22Rv1 (cell line): Measurements from ENCODE around the gene SF3B2.

ENCODE experiments used
- ZFX ChIP-seq: fragments of 450-650 bp; IDR thresholded peaks from 2 replicates; pipeline ENCODE4 v1.6.1; 2017; ENCODE audit warnings: antibody characterized with exemption, borderline replicate concordance
- TF ChIP-seq, protein P1 (sequence below): fragments of 450-650 bp; IDR thresholded peaks from 2 replicates; pipeline ENCODE4 v1.5.1; 2017; ENCODE audit warnings: mild to moderate bottlenecking

DNA sequence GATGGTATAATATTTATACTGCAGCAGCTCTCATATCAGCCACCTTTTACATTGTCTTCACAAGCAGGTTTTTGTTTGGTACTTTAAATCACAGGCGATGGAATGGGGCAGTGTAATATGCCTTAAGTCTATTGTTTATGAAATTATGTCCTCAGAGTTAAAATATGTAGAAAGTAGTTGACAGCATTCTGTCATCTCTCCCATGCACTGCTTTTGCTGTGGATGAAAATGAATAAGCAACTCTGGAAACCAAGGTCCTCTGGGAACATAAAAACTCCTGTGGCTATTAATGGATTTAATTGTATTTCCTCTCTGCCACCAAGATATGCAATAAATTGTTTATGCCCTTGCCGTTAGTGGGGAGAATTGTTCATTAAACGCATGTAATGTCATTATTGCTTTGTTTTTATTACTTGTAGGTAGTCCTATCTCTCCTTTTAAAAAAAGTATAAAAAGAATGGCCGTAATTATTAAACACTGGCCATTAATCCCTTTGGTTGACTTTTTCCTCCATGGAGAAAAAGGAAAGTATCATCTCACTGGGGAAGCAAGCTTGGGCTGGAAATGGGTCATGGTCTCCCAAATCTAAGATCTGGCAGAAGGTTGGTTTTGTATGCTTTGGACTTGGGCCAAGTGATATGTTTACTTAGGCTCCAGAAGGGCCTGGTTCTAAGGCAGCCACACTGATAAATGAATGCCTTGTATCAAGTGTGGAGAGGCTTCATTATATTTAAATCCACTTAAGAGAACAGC is 31.0 kb downstream of the SF3B2 start:
- TF ChIP-seq, protein P1, sequence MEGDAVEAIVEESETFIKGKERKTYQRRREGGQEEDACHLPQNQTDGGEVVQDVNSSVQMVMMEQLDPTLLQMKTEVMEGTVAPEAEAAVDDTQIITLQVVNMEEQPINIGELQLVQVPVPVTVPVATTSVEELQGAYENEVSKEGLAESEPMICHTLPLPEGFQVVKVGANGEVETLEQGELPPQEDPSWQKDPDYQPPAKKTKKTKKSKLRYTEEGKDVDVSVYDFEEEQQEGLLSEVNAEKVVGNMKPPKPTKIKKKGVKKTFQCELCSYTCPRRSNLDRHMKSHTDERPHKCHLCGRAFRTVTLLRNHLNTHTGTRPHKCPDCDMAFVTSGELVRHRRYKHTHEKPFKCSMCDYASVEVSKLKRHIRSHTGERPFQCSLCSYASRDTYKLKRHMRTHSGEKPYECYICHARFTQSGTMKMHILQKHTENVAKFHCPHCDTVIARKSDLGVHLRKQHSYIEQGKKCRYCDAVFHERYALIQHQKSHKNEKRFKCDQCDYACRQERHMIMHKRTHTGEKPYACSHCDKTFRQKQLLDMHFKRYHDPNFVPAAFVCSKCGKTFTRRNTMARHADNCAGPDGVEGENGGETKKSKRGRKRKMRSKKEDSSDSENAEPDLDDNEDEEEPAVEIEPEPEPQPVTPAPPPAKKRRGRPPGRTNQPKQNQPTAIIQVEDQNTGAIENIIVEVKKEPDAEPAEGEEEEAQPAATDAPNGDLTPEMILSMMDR: no peak
- no peak for TF ChIP-seq ZFX
